ENCODE results near the gene BCAP31.
"Not testable (repeated sequence)": the region's sequence is repeated elsewhere in the genome, so short reads cannot be mapped to it uniquely, and the experiment has no call there.

The BCAP31 gene

GRCh38 chrX:153703036-153703370 lies 21.2 kb downstream of the BCAP31 start:
- no peak for TF ChIP-seq CTCF (IDR thresholded peaks at IDR 0.05)
- Histone ChIP-seq H3K27ac (no peak overlapping the region), H3K4me3 (no peak overlapping the region)
- no peak for DNase-seq (ENCODE audit: low spot score)

GRCh38 chrX:153702336-153703035 lies 21.7 kb downstream of the BCAP31 start:
- TF ChIP-seq CTCF (IDR thresholded peaks at IDR 0.05) = no peak
- no peak for DNase-seq (ENCODE audit: low spot score)
- no peak overlapping the region for H3K27ac ChIP-seq
- no peak overlapping the region for H3K4me3 ChIP-seq

DNA sequence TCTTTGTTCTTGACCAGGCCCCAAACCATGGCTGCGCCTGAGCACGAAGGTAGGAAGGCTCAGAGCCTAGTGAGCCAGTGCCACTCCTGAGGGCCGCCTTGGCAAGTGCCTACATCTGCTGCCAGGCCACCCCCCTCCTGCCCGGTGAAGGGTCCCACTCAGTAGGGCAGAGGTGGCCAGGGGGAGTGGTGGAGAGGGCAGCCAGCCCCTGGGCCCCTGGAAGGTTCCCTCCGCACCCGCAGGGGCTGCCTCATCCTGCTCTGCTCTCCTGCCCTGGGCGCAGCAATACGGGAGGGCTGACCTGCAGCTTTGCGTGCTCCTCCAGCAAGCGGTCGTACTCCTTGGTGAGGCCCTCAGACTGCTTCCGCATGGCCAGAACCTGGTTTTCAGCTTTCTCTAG lies 22.5 kb downstream of the BCAP31 start:
- DNase-seq (ENCODE audit: low spot score) = no peak
- TF ChIP-seq CTCF (IDR thresholded peaks at IDR 0.05) = no peak
- no peak overlapping the region for H3K27ac ChIP-seq
- no peak overlapping the region for H3K4me3 ChIP-seq

DNA sequence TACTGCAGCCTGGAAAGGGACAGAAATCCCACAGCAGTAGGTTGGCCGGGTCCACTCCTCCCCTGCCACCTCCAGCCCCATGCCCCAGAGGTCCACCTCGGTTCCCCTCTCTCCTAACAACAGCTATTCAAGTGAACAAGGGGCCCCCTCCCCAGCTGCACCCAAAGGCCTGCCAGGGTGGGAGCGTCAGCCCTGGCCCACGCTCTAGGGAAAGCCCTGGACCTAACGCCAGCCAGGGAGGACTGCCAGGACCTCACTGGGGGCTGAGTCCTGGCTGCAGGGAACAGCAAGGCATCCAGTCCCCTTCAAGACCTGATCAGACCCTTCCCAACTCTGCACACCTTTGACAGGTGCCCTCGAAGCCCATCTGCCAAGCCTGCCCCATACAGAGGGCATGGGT lies 23.2 kb downstream of the BCAP31 start:
- Histone ChIP-seq H3K4me3 (no peak overlapping the region), H3K27ac (peak overlapping the region in 1 of 2 donors; percentile 69)
- DNase-seq (ENCODE audit: low spot score) = no peak
- TF ChIP-seq CTCF (IDR thresholded peaks at IDR 0.05) = no peak

DNA sequence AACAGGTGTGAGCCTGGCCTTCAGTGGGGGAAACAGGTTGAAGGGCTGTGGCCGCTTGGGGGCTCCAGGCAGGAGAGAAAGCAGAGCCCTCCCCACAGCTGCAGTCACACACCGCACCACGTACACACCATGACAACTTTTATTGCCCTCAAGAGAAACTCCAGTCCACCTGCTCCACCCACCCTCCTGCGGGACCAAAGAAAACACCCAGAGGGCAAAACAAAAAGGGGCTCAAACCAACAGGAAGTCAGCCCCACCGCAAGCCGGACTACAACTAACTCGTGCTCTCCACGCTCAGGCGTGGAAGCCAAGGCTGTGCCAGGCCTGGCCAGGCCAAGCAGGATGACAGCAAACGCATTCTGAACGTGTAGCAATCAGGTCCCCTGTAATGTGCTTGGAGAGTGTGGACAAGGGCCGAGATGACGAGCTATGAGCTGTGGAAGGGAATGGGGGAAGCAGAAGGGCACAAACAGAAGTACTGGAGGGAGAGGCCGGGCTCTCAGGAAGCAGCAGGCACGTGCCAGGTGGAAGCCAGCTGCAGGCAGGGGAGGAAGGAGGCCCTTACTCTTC lies 23.7 kb downstream of the BCAP31 start:
- H3K27ac ChIP-seq = peak overlapping the region in 1 of 2 donors; percentile 69
- TF ChIP-seq CTCF (IDR thresholded peaks at IDR 0.05) = no peak
- H3K4me3 ChIP-seq = no peak overlapping the region
- DNase-seq (ENCODE audit: low spot score) = no peak

DNA sequence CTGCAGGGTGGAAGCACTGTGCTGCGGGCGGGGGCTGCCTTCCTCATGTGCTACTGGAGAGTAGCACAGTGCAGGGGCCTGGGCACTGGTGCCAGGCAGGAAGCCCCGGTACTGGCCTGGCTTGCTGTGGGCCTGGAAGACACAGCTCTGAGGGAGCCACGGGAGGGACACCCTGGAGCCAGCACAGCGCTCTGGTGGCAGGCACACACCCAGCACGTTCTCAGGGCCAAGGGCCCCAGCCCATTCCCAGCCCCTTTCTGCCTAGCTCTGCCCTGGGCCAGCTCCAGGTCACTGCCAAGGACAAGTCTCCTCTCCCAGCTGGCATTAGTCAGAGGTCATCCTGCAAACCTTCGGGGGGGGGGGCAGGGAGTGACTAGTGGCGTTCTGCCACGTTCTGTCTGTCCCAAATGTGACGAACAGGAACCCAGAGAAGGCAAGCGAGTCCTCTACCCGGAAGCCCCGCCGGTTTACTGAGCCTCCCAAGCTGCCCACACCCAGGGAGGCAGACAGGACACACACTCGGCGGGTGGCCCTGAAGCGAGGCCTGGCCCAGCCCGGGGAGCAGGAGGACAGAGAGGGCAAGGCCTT lies 24.3 kb downstream of the BCAP31 start:
- DNase-seq (ENCODE audit: low spot score); H3K4me3 ChIP-seq: not testable (repeated sequence)
- H3K27ac ChIP-seq = peak overlapping the region in 1 of 2 donors; percentile 69

GRCh38 chrX:153699210-153699783 lies 24.9 kb downstream of the BCAP31 start:
- H3K27ac ChIP-seq = peak overlapping the region in 1 of 2 donors; percentile 69
- H3K4me3 ChIP-seq; DNase-seq (ENCODE audit: low spot score): not testable (repeated sequence)
